Activated CD4-positive, alpha-beta T cell treated with anti-CD3 and anti-CD28 coated beads for 36 hours (primary cell): ENCODE results near the gene ARID1B. TPM values are rescaled to one million over a fixed set of nuclear protein-coding genes. Genes with fewer than 3 reads are reported as not detected.

Experiments
- ATAC-seq: fragments of 200-7000 bp; cut with Tn5 transposase; one replicate; pipeline ENCODE4 v1.10.0; 2021; ENCODE audit warnings: mild to moderate bottlenecking, moderate library complexity
- CTCF ChIA-PET: fragments of 350-600 bp; sonication (Branson Sonifier 250); formaldehyde crosslinking; loops from one replicate; lab custom pipeline; 2021; ENCODE audit warnings: antibody characterized with exemption; lab: Charles Lee
- POLR2A ChIA-PET: fragments of 350-600 bp; sonication (Branson Sonifier 250); formaldehyde crosslinking; loops from one replicate; lab custom pipeline; 2021; ENCODE audit warnings: antibody characterized with exemption, inconsistent platforms; lab: Charles Lee
- DNase-seq: peaks from one replicate; pipeline ENCODE4 v3.0.0-alpha.2; 2020
- H3K27ac Mint-ChIP-seq: one replicate; pipeline ENCODE4 v1.8.0; 2021; ENCODE audit warnings: mixed read lengths
- H3K27me3 Mint-ChIP-seq: one replicate; pipeline ENCODE4 v1.8.0; 2021; ENCODE audit warnings: mixed read lengths
- H3K36me3 Mint-ChIP-seq: one replicate; pipeline ENCODE4 v1.8.0; 2021; ENCODE audit warnings: low read depth, mixed read lengths
- H3K4me1 Mint-ChIP-seq: one replicate; pipeline ENCODE4 v1.8.0; 2021; ENCODE audit warnings: mixed read lengths
- H3K4me3 Mint-ChIP-seq: one replicate; pipeline ENCODE4 v1.8.0; 2021; ENCODE audit warnings: mild to moderate bottlenecking, moderate library complexity, mixed read lengths
- H3K9me3 Mint-ChIP-seq: one replicate; pipeline ENCODE4 v1.8.0; 2021; ENCODE audit warnings: low read depth, mixed read lengths
- intact Hi-C, 2 experiments: fragments of 100-400 bp; cut with DNase I in 1 of 2; cut with micrococcal nuclease in 1 of 2; formaldehyde crosslinking; loops; one replicate each; pipeline versions ENCODE4 v1.14.2 to v1.15.1; 2022 to 2024; cut with DNase I, micrococcal nuclease
- total RNA-seq, 2 experiments: library from RNA; stranded (reverse); gene quantifications; one replicate each; pipeline ENCODE4 v1.2.3, GENCODE V29; 2021

ARID1B gene
- total RNA-seq, 2 experiments from 2014 or later = 42.2 to 53.6 TPM

DNA sequence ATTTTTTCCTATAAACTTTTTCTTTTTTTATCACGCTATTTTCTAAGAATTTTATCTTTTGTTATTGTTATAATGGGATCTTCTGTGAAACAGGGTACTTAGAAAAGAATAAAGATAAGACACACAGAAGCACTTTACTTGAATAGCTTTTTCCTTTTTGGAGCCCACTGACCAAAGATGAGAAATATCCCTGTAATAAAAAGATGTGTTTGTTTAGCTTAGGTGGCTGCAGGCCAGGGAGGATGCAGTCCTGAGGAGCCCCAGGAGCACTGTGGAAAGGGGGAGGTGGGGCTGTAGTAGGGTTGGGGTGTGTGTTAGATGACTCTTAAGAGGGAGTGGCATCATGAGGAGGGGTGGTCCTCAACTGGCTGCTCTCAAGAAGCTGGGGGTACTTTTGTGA is 128.6 kb downstream of the ARID1B start:
- no peak for DNase-seq
- Mint-ChIP-seq H3K36me3 (peaks cover 9% of the 10 kb centered on the region), H3K4me3 (no peak overlapping the region), H3K27ac (no peak overlapping the region), H3K9me3 (no peaks in the 10 kb centered on the region), H3K27me3 (no peaks in the 10 kb centered on the region), H3K4me1 (peaks cover 47% of the 10 kb centered on the region)
- POLR2A ChIA-PET = no interaction called here
- CTCF ChIA-PET = no interaction called here
- ATAC-seq = no peak
- intact Hi-C loops = loop anchor here in 1 of 2 experiments (10.0 kb wide), 1 partner anchor 279 kb away; no protein-coding TSS in a partner anchor

DNA sequence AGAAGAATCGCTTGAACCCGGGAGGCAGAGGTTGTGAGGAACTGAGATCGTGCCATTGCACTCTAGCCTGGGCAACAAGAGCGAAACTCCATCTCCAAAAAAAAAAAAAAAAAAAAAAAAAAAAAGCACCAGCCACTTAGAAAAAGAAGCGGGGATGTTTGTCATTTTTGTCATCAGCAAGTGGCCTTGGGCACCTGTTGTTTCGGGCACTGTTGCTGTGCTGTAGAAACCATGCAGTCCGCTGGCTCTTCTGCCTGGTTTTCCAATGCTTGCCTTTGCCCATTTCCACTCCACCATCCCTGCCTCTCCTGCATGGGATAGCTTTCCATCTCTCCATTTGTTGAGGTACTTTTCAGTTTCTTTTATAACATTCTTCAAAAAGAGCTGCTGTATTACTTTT is 129.3 kb downstream of the ARID1B start:
- H3K9me3 Mint-ChIP-seq = no peaks in the 10 kb centered on the region
- ATAC-seq (no peak), DNase-seq (no peak)
- CTCF ChIA-PET = no interaction called here
- H3K27ac Mint-ChIP-seq = no peak overlapping the region
- H3K36me3 Mint-ChIP-seq = peaks cover 9% of the 10 kb centered on the region
- H3K4me1 Mint-ChIP-seq = peaks cover 48% of the 10 kb centered on the region
- intact Hi-C loops = loop anchor here in 1 of 2 experiments (10.0 kb wide), 1 partner anchor 278 kb away; no protein-coding TSS in a partner anchor
- POLR2A ChIA-PET = interaction anchor here (0.7 kb wide), 1 partner anchor 74 kb away, joined by 3 read pairs; no protein-coding TSS in a partner anchor
- H3K4me3 Mint-ChIP-seq = no peak overlapping the region
- no peaks in the 10 kb centered on the region for H3K27me3 Mint-ChIP-seq

DNA sequence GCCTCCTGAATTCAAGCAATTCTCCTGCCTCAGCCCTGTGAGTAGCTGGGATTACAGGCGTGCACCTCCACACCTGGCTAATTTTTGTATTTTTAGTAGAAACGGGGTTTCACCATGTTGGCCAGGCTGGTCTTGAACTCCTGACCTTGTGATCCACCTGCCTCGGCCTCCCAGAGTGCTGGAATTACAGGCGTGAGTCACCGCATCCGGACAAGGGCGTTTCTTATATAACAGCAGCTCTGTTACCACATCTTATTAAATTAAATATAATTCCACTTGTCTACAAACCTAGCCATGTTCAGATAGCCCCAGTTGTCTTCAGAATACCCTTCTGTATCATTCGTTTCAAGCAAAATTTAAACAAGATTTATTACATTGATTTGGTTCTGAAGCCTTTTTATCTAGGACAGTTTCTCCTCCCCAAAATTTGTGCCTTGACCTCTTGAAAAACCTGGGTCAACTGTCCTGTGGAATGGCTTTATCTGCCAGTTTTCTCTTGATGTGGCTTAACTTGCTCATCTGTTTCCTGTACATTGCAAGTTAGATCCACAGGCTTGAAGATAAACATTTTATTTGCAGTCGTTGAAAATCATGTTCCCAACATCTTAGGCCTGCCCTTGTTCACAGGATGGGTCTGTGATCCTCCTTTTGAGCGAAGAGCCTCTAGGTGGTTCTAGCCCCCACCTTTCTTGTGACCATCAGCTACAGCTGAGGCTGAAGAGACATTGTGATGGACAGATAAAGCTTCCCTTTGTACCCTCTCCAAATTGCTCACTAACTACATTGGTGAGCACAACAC is 132.2 kb downstream of the ARID1B start:
- POLR2A ChIA-PET = no interaction called here
- ATAC-seq (no peak), DNase-seq (no peak)
- H3K27ac Mint-ChIP-seq = no peak overlapping the region
- H3K9me3 Mint-ChIP-seq = no peaks in the 10 kb centered on the region
- intact Hi-C loops = loop anchor here in 1 of 2 experiments (10.0 kb wide), 1 partner anchor 275 kb away; no protein-coding TSS in a partner anchor
- H3K36me3 Mint-ChIP-seq = peaks cover 17% of the 10 kb centered on the region
- H3K4me1 Mint-ChIP-seq = peaks cover 57% of the 10 kb centered on the region
- CTCF ChIA-PET = interaction anchor here (0.5 to 1.6 kb wide), 5 partner anchors 23 to 1229 kb away, joined by 3 to 5 read pairs (median 3); no protein-coding TSS in a partner anchor
- no peak overlapping the region for H3K4me3 Mint-ChIP-seq
- no peaks in the 10 kb centered on the region for H3K27me3 Mint-ChIP-seq

DNA sequence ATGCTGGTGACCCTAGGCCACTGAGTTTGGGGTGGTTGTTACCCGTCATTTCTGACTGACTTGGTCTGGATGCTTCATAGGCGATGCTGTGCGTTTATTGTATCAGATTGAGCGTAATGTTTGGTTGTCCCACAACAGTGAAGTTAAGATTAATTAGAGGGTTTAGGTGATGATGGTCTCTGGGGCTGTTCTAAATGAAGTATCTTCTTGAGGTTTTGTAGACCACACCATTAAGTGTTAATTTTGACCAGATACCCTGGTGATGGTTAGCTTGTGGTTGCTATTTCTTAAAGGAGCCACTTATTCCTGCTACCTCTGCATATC is 132.8 kb downstream of the ARID1B start:
- ChIA-PET CTCF (interaction anchor here (0.8 to 1.6 kb wide), 4 partner anchors 23 to 33 kb away, joined by 3 to 5 read pairs (median 3); no protein-coding TSS in a partner anchor), POLR2A (no interaction called here)
- H3K9me3 Mint-ChIP-seq = no peaks in the 10 kb centered on the region
- peaks cover 17% of the 10 kb centered on the region for H3K36me3 Mint-ChIP-seq
- no peaks in the 10 kb centered on the region for H3K27me3 Mint-ChIP-seq
- H3K4me3 Mint-ChIP-seq = no peak overlapping the region
- ATAC-seq = no peak
- no peak overlapping the region for H3K27ac Mint-ChIP-seq
- DNase-seq = no peak
- peaks cover 60% of the 10 kb centered on the region for H3K4me1 Mint-ChIP-seq
- intact Hi-C loops = no loop called here

DNA sequence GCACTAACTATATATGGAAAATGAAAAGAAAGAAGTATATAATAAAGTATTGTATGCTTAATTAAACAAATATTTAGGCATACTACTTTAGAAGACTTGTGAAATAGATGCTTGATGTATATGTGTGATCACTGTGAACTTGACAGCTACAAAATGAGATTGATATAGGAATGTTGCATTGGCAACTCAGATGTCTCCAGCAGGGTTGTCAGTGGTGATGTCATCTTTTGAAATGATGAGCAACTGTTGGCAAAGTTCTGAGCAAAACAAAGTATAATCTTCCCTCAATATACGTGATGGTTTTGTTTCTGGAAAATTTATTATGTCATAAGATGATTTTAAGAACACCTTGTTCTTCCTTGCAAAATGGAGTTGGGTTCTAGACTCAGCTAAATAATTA is 133.8 kb downstream of the ARID1B start:
- Mint-ChIP-seq H3K27ac (no peak overlapping the region), H3K9me3 (no peaks in the 10 kb centered on the region), H3K4me1 (peaks cover 60% of the 10 kb centered on the region), H3K27me3 (no peaks in the 10 kb centered on the region), H3K4me3 (no peak overlapping the region), H3K36me3 (peaks cover 17% of the 10 kb centered on the region)
- ATAC-seq (peak; percentile 68), DNase-seq (no peak)
- POLR2A ChIA-PET = interaction anchor here (0.5 kb wide), 1 partner anchor 99 kb away, joined by 4 read pairs; no protein-coding TSS in a partner anchor
- CTCF ChIA-PET = interaction anchor here (0.6 to 1.6 kb wide), 5 partner anchors 22 to 32 kb away, joined by 3 to 5 read pairs (median 3); no protein-coding TSS in a partner anchor
- intact Hi-C loops = no loop called here

DNA sequence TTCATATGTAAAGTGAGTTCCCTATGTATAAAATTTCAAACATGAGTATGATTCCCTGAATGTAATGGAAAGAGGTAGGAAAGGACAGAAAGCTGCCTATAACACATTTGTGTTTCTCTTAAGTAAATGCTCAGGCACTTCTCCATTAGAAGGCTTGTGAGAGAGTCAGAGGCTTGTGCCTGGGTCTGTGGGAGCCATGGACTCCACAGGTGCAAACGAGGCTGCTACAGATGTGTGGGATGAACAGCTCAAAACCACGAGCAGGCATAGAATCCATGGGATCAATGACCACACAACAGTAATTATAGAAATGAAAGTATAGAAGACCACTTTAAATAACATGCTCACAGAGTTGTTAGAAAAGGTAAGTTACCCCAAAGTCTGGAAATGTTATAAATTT is 134.4 kb downstream of the ARID1B start:
- Mint-ChIP-seq H3K27me3 (no peaks in the 10 kb centered on the region), H3K9me3 (no peaks in the 10 kb centered on the region), H3K36me3 (peaks cover 17% of the 10 kb centered on the region), H3K4me3 (no peak overlapping the region), H3K4me1 (peaks cover 65% of the 10 kb centered on the region), H3K27ac (no peak overlapping the region)
- ChIA-PET POLR2A (no interaction called here), CTCF (interaction anchor here (1.1 to 1.2 kb wide), 2 partner anchors 24 to 92 kb away, joined by 3 read pairs; no protein-coding TSS in a partner anchor)
- no peak for DNase-seq
- no peak for ATAC-seq
- intact Hi-C loops = no loop called here

DNA sequence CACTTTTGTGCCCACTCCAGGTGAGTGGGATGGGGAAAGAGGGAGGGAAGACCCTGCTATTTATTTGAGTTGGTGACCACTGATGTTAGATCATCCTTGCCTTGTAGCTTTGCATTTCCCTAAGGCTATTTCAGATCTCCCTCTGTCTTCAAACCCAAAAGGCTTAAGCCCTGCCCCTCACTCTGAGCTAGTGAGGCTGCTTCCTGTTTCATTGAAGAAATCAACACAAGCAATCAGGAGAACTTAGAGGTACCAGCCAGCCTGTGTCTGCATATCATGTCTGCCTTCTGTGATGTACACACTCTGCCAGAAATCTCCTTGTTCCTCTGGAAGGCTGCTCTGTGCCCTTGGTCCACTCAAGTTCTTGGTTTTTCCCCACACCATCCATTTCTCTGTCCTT is 135.3 kb downstream of the ARID1B start:
- Mint-ChIP-seq H3K36me3 (peaks cover 13% of the 10 kb centered on the region), H3K27me3 (no peaks in the 10 kb centered on the region), H3K9me3 (no peaks in the 10 kb centered on the region), H3K4me3 (no peak overlapping the region), H3K4me1 (peaks cover 69% of the 10 kb centered on the region), H3K27ac (peak overlapping the region; percentile 4)
- DNase-seq (no peak), ATAC-seq (no peak)
- intact Hi-C loops = no loop called here
- POLR2A ChIA-PET = no interaction called here
- CTCF ChIA-PET = interaction anchor here (0.5 to 1.1 kb wide), 2 partner anchors 93 to 308 kb away, joined by 3 read pairs; no protein-coding TSS in a partner anchor

DNA sequence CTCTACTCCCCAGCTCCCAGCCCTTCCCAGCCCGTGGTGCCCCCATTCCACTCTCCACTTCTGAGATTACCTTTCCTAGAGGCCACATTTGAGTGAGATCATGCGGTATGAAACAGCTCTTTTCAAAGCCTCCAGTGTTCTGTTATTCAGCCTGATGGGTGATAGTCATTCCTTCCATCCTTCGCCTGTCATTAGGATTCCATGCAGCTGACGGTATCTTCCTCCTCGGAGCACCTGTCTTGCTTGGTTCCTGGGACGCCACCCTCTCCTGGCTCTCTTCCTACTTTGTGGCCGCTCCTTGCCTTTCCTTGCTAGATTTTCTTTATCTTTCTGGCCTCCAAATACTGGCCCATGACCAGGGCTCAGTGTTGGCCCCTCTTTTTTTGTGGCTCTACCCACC is 137.0 kb downstream of the ARID1B start:
- no peak for ATAC-seq
- Mint-ChIP-seq H3K27ac (no peak overlapping the region), H3K27me3 (no peaks in the 10 kb centered on the region), H3K9me3 (no peaks in the 10 kb centered on the region), H3K4me1 (peaks cover 69% of the 10 kb centered on the region), H3K4me3 (no peak overlapping the region), H3K36me3 (peaks cover 13% of the 10 kb centered on the region)
- intact Hi-C loops = no loop called here
- ChIA-PET POLR2A (no interaction called here), CTCF (interaction anchor here (1.1 kb wide), 1 partner anchor 18 kb away, joined by 3 read pairs; no protein-coding TSS in a partner anchor)
- DNase-seq = no peak

DNA sequence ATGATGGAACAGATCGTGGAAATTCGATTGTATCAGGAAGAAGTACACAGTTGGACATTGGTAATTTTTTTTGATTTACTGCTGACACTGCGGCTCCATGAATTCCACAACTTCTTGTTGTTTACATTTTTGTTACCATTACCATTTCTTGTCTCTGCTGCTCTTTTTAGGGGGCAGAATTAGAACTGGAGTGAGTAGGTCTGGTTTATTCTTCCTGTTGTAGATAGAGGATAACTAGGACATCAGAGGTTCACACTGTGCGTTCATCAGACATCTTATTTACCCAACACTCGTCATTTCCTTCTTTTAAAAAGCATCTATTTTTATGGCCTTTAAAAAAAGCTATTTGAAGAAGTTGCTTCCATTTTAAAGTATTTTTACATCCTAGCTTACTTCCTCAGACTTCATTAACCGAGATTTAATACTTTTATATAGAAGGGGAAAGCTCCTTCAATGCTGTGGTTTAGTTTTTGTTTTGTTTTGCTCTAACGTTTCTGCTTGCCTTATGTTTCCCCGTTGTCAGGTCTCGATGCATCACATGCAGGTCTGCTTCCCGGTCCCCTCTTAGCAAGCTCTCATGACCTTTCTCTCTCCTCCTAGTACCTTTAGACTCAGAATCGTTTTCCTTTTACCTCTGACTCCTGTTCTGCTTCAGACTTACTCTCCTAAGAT is 139.1 kb downstream of the ARID1B start:
- Mint-ChIP-seq H3K36me3 (peaks cover 13% of the 10 kb centered on the region), H3K4me3 (no peak overlapping the region), H3K27ac (peak overlapping the region; percentile 1), H3K27me3 (no peaks in the 10 kb centered on the region), H3K9me3 (no peaks in the 10 kb centered on the region), H3K4me1 (peaks cover 64% of the 10 kb centered on the region)
- ATAC-seq (peak; percentile 36), DNase-seq (no peak)
- POLR2A ChIA-PET = interaction anchor here (0.6 kb wide), 1 partner anchor 673 kb away, joined by 3 read pairs; no protein-coding TSS in a partner anchor
- intact Hi-C loops = no loop called here
- CTCF ChIA-PET = interaction anchor here (0.9 to 1.2 kb wide), 3 partner anchors 8 to 50 kb away, joined by 3 to 4 read pairs (median 3); no protein-coding TSS in a partner anchor

DNA sequence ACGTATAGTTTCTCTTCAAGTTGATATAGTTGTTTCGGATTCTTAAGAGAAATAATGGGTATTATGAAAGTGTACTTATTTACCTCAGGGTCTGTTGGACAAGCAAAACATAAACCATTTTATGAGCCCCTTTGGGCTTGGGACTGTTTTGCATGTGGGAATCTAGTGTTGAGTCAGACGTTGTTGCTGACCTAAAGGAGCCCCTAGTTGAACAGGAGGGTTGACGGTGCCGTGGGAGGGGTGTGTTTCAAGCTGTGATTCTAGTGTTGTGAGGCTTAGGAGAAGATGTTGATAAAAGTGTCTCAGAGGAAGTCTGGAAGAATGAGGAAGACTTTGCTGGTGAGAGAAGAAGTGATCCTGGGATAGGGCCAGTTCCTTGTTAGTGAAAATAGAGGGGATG is 140.0 kb downstream of the ARID1B start:
- Mint-ChIP-seq H3K27me3 (no peaks in the 10 kb centered on the region), H3K9me3 (no peaks in the 10 kb centered on the region), H3K4me1 (peaks cover 61% of the 10 kb centered on the region), H3K27ac (no peak overlapping the region), H3K4me3 (no peak overlapping the region), H3K36me3 (peaks cover 14% of the 10 kb centered on the region)
- ChIA-PET CTCF (interaction anchor here (1.1 kb wide), 1 partner anchor 26 kb away, joined by 4 read pairs; no protein-coding TSS in a partner anchor), POLR2A (no interaction called here)
- DNase-seq (no peak), ATAC-seq (no peak)
- intact Hi-C loops = no loop called here

DNA sequence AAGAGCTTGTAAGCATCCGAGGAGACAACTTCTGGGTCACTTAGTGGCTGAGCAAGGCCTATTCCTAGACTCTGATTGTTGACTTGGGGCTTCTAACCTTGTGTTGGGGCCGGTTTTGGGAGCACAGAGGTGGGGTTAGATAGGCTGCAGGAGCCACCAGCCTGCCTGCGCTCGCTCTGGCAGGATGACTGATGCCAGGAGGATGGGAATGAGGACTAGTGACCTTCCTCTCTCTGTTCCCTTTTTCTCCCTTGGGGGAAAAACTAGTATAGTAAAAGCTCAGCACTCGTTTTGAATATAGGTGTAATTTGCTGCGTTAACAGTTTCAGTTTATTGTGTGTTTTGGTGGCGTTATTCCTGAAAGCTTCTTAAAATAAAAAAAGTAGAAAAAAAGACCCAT is 141.5 kb downstream of the ARID1B start:
- ATAC-seq = no peak
- ChIA-PET POLR2A (no interaction called here), CTCF (interaction anchor here (0.6 kb wide), 1 partner anchor 540 kb away, joined by 3 read pairs; no protein-coding TSS in a partner anchor)
- DNase-seq = no peak
- Mint-ChIP-seq H3K36me3 (peaks cover 13% of the 10 kb centered on the region), H3K27me3 (no peaks in the 10 kb centered on the region), H3K27ac (no peak overlapping the region), H3K4me3 (no peak overlapping the region), H3K4me1 (peaks cover 55% of the 10 kb centered on the region), H3K9me3 (no peaks in the 10 kb centered on the region)
- intact Hi-C loops = no loop called here
